GM21526 (cell line): ENCODE data around the gene CTIF.

Experiments
- ATAC-seq: cut with Tn5 transposase; IDR thresholded peaks from one replicate; pipeline ENCODE4 v1.9.1; 2021; ENCODE audit warnings: moderate library complexity; ENCODE audit not compliant: unreplicated experiment, low FRiP score

Gene CTIF

GRCh38 chr18:48836806-48837615 lies 298.2 kb downstream of the CTIF start:
- no peak for ATAC-seq

GRCh38 chr18:48837676-48838075 lies 298.8 kb downstream of the CTIF start:
- ATAC-seq = no peak

GRCh38 chr18:48838166-48838775 lies 299.4 kb downstream of the CTIF start:
- ATAC-seq = no peak

GRCh38 chr18:48838921-48839818 lies 300.3 kb downstream of the CTIF start:
- no peak for ATAC-seq

GRCh38 chr18:48839819-48840490 lies 301.1 kb downstream of the CTIF start:
- no peak for ATAC-seq

- ATAC-seq = no peak
Observed at GRCh38 chr18:48840491-48840877, 301.7 kb downstream of the CTIF start.

- ATAC-seq = no peak
Observed at GRCh38 chr18:48841381-48842258, 302.8 kb downstream of the CTIF start.

- ATAC-seq = no peak
Observed at GRCh38 chr18:48842259-48843061, 303.6 kb downstream of the CTIF start.

- no peak for ATAC-seq
Observed at GRCh38 chr18:48843162-48843561, 304.3 kb downstream of the CTIF start.

GRCh38 chr18:48843596-48843995 lies 304.8 kb downstream of the CTIF start:
- no peak for ATAC-seq

GRCh38 chr18:48844271-48844670 lies 305.4 kb downstream of the CTIF start:
- ATAC-seq = no peak

- no peak for ATAC-seq
Observed at GRCh38 chr18:48845174-48845573, 306.3 kb downstream of the CTIF start.

GRCh38 chr18:48846423-48846932 lies 307.6 kb downstream of the CTIF start:
- ATAC-seq = no peak

- no peak for ATAC-seq
Observed at GRCh38 chr18:48847807-48848486, 309.1 kb downstream of the CTIF start.

GRCh38 chr18:48848641-48849143 lies 309.9 kb downstream of the CTIF start:
- ATAC-seq = no peak

- ATAC-seq = no peak
Observed at GRCh38 chr18:48850822-48851598, 312.2 kb downstream of the CTIF start.

GRCh38 chr18:48851599-48851960 lies 312.7 kb downstream of the CTIF start:
- no peak for ATAC-seq
